DOHH2 (cell line): ENCODE data around the gene CGB8.

Experiments
- CTCF ChIP-seq: fragments of 200-600 bp; sonication (generic); IDR thresholded peaks from one replicate; pipeline ENCODE4 v1.5.1; 2014; ENCODE audit warnings: antibody characterized with exemption, mild to moderate bottlenecking, low read depth, low read length; ENCODE audit not compliant: poor library complexity, severe bottlenecking
- EZH2phosphoT487 ChIP-seq: fragments of 200-600 bp; sonication (generic); IDR thresholded peaks from 2 replicates; pipeline ENCODE4 v1.6.1; 2017; ENCODE audit warnings: borderline replicate concordance, mild to moderate bottlenecking, antibody characterized with exemption, low read length, moderate library complexity, mixed read lengths

DNA sequence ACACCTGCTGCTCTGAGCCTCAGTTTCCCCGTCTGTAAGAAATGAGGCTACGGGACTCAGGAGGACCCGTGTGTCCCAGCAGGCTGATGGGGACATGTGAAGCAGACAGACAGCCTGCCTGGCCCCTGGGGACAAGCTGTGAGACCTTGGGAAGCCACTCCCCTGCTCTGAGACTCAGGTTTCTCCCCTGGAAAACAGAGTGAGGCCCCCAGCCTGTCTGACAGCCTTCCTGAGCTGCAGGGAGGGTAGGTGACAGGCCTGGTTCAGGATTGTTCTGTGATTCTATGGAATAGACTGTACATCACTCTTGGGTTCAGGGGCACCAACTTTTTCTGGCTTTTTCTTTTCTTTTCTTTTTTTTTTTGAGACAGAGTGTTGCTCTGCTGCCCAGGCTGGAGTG lies 18.6 kb upstream of the CGB8 start:
- TF ChIP-seq CTCF (no peak), EZH2phosphoT487 (no peak)
